ENCODE data around the gene AUH.
"Not testable (repeated sequence)": the region's sequence is repeated elsewhere in the genome, so short reads cannot be mapped to it uniquely, and the experiment has no call there.

The AUH gene

GRCh38 chr9:91378695-91379127 is 17.0 kb upstream of the AUH start:
- DNase-seq (ENCODE audit: low read depth): no peak

- not testable (repeated sequence) for DNase-seq (ENCODE audit: low read depth)
These were observed 16.3 kb upstream of the AUH start for GRCh38 chr9:91378054-91378453.

GRCh38 chr9:91376239-91376638 is 14.5 kb upstream of the AUH start:
- no peak for DNase-seq (ENCODE audit: low read depth)

GRCh38 chr9:91374939-91375338 is 13.2 kb upstream of the AUH start:
- DNase-seq (ENCODE audit: low read depth): no peak

GRCh38 chr9:91371894-91372293 is 10.2 kb upstream of the AUH start:
- no peak for DNase-seq (ENCODE audit: low read depth)

- not testable (repeated sequence) for DNase-seq (ENCODE audit: low read depth)
These were observed 8.3 kb upstream of the AUH start for GRCh38 chr9:91370006-91370405.

GRCh38 chr9:91364702-91365101 is 3.0 kb upstream of the AUH start:
- DNase-seq (ENCODE audit: low read depth): no peak

GRCh38 chr9:91364005-91364404 is 2.3 kb upstream of the AUH start:
- no peak for DNase-seq (ENCODE audit: low read depth)

GRCh38 chr9:91362051-91362611 is 413 bp upstream of the AUH start:
- DNase-seq (ENCODE audit: low read depth): no peak

GRCh38 chr9:91360551-91361290 is 997 bp downstream of the AUH start:
- no peak for DNase-seq (ENCODE audit: low read depth)

GRCh38 chr9:91359734-91360470 is 1.8 kb downstream of the AUH start:
- no peak for DNase-seq (ENCODE audit: low read depth)

GRCh38 chr9:91359083-91359482 is 2.6 kb downstream of the AUH start:
- DNase-seq (ENCODE audit: low read depth): no peak

GRCh38 chr9:91354881-91355280 is 6.8 kb downstream of the AUH start:
- no peak for DNase-seq (ENCODE audit: low read depth)

GRCh38 chr9:91349115-91349555 is 12.6 kb downstream of the AUH start:
- no peak for DNase-seq (ENCODE audit: low read depth)

- no peak for DNase-seq (ENCODE audit: low read depth)
These were observed 13.4 kb downstream of the AUH start for GRCh38 chr9:91348191-91348807.

- DNase-seq (ENCODE audit: low read depth): no peak
These were observed 14.3 kb downstream of the AUH start for GRCh38 chr9:91347377-91347776.

- DNase-seq (ENCODE audit: low read depth): no peak
These were observed 15.1 kb downstream of the AUH start for GRCh38 chr9:91346644-91347043.

- no peak for DNase-seq (ENCODE audit: low read depth)
These were observed 15.7 kb downstream of the AUH start for GRCh38 chr9:91345978-91346377.

GRCh38 chr9:91342575-91342974 is 19.1 kb downstream of the AUH start:
- DNase-seq (ENCODE audit: low read depth): no peak

GRCh38 chr9:91341749-91342148 is 20.0 kb downstream of the AUH start:
- no peak for DNase-seq (ENCODE audit: low read depth)

GRCh38 chr9:91341258-91341746 is 20.4 kb downstream of the AUH start:
- DNase-seq (ENCODE audit: low read depth): no peak

- DNase-seq (ENCODE audit: low read depth): no peak
These were observed 21.2 kb downstream of the AUH start for GRCh38 chr9:91340395-91340967.

All from activated gamma-delta T cell treated with anti-CD3 and anti-CD28 coated beads, Interleukin-2, amount 50 U/mL, for 16 hours (primary cell).